ENCODE measurements around the gene LURAP1L. TPM values are rescaled to one million over a fixed set of nuclear protein-coding genes. Genes with fewer than 3 reads are reported as not detected.

LURAP1L gene
- total and polyA plus RNA-seq, 8 donors, result 6.5 to 21.1 (median 12.2) TPM

DNA sequence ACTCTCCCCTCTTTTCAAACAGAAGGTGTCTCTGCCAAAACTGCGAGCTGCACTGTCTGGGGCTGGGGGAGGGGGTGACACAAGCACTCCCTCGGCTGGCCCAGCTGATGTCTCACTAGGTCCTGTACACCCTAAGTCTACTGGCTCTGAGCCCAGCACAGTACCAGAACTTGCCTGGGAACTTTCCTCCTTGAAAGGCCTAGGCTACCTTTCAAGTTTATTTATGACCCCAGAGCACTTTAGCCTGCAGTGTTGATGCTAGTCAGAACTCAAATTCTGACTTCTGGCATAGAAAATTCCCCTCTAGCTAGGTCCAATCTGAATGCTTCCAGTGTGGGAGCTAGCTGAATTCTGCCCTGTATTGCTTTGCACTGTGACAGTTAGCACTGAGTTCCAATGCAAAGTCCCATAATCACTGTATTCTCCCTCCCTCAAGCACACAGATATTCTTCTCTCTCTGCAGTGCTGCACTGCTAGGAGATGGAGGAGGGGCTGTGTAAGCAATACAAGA, 10.5 kb downstream of the LURAP1L start:
- intact Hi-C loops (cut with DNase I), result no loop called here
- ATAC-seq (peak; percentile 47 to 68 (median 54)), FAIRE-seq (no peak), DNase-seq (peak in 4 of 6 donors; percentile 24 to 39 (median 34))
- WGBS, 2 donors, result 35 to 54% methylated on average over 2 of the region's 2 CpGs
- TF ChIP-seq, protein P1, sequence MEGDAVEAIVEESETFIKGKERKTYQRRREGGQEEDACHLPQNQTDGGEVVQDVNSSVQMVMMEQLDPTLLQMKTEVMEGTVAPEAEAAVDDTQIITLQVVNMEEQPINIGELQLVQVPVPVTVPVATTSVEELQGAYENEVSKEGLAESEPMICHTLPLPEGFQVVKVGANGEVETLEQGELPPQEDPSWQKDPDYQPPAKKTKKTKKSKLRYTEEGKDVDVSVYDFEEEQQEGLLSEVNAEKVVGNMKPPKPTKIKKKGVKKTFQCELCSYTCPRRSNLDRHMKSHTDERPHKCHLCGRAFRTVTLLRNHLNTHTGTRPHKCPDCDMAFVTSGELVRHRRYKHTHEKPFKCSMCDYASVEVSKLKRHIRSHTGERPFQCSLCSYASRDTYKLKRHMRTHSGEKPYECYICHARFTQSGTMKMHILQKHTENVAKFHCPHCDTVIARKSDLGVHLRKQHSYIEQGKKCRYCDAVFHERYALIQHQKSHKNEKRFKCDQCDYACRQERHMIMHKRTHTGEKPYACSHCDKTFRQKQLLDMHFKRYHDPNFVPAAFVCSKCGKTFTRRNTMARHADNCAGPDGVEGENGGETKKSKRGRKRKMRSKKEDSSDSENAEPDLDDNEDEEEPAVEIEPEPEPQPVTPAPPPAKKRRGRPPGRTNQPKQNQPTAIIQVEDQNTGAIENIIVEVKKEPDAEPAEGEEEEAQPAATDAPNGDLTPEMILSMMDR (IDR thresholded peaks at IDR 0.05), result no peak
- no peaks in the 10 kb centered on the region for H3K9me3 ChIP-seq
- H3K27ac ChIP-seq, result peak overlapping the region; percentile 54 to 90 (median 62)
- peaks cover 9 to 16% (median 14%) of the 10 kb centered on the region in 3 donors for H3K4me1 ChIP-seq
- no peaks in the 10 kb centered on the region for H3K27me3 ChIP-seq
- H3K4me3 ChIP-seq, result no peak overlapping the region
- H3K36me3 ChIP-seq, result no peaks in the 10 kb centered on the region

DNA sequence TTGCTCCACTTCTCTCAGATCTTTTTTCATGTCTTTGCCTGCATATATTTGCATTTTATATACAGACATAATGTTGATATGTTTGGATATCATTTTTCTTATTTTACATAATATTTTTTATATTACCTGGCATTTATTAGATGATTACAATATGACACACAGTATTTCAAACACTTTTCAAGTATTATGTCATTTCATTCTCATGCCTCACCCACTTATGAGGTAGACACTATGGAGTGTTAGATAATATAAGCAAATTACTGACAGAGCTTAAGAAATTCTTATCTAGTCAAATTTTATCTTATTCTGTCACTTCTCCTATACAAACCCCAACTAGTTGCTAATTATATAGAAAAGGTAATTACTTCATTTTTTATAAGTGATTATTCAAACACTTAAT, 11.1 kb downstream of the LURAP1L start:
- peaks cover 9 to 16% (median 14%) of the 10 kb centered on the region in 3 donors for H3K4me1 ChIP-seq
- TF ChIP-seq, protein P1 (IDR thresholded peaks at IDR 0.05), result no peak
- no peaks in the 10 kb centered on the region for H3K36me3 ChIP-seq
- ATAC-seq, result no peak
- H3K27ac ChIP-seq, result peak overlapping the region in 1 of 4 donors; percentile 90
- FAIRE-seq, result peak; percentile 51
- H3K9me3 ChIP-seq, result no peaks in the 10 kb centered on the region
- no peak overlapping the region for H3K4me3 ChIP-seq
- H3K27me3 ChIP-seq, result no peaks in the 10 kb centered on the region
- intact Hi-C loops (cut with DNase I), result no loop called here
- no peak for DNase-seq

DNA sequence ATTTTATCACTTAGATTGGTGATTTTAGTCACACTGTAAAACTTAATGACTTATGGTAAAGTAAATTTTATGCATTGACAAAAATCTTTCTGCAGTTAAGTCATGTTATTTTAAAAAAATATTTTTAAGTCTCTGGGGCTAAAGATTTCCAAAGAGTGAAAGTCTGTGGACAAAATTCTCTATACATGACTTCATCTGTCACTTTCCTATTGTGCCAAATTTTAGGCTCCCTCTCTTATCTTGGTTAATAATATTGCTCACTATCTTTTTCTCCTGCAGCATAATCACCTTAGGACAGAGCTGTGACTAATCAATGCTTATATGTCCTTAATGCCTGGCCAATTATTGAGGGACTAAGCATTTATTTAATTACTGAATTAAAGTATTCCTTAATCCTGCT, 15.2 kb downstream of the LURAP1L start:
- Histone ChIP-seq H3K36me3 (no peaks in the 10 kb centered on the region), H3K9me3 (no peaks in the 10 kb centered on the region), H3K27ac (peak overlapping the region in 1 of 4 donors; percentile 5), H3K4me3 (no peak overlapping the region), H3K27me3 (no peaks in the 10 kb centered on the region), H3K4me1 (peaks cover 5 to 26% (median 25%) of the 10 kb centered on the region in 3 donors)
- TF ChIP-seq, protein P1 (IDR thresholded peaks at IDR 0.05), result no peak
- ATAC-seq (no peak), FAIRE-seq (no peak), DNase-seq (no peak)
- intact Hi-C loops (cut with DNase I), result no loop called here

DNA sequence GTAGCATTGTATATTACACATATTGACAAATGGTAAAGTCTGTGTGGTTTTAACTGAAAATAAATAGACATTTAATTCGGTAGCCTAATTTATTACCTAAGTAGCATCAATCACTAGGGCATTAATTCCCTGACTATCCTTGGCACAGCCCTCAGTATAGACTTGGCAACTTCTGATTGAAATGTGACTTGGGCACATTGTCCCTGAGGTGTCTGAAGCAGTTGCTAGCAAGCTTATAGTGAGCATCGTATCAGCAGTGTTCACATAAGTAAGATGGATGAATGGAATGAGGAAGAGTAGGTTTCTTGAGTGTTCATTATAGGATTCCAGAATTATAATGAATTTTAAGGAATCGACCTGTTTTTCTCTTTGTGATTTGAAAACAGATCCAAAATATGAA, 16.1 kb downstream of the LURAP1L start:
- no peak for ATAC-seq
- TF ChIP-seq, protein P1 (IDR thresholded peaks at IDR 0.05), result no peak
- intact Hi-C loops (cut with DNase I), result no loop called here
- 46 to 47% methylated on average over 3 of the region's 3 CpGs for WGBS, 2 donors
- no peak for DNase-seq
- FAIRE-seq, result no peak
- Histone ChIP-seq H3K36me3 (no peaks in the 10 kb centered on the region), H3K9me3 (no peaks in the 10 kb centered on the region), H3K4me1 (peaks cover 0 to 29% (median 19%) of the 10 kb centered on the region in 3 donors), H3K27ac (no peak overlapping the region), H3K27me3 (no peaks in the 10 kb centered on the region), H3K4me3 (no peak overlapping the region)

DNA sequence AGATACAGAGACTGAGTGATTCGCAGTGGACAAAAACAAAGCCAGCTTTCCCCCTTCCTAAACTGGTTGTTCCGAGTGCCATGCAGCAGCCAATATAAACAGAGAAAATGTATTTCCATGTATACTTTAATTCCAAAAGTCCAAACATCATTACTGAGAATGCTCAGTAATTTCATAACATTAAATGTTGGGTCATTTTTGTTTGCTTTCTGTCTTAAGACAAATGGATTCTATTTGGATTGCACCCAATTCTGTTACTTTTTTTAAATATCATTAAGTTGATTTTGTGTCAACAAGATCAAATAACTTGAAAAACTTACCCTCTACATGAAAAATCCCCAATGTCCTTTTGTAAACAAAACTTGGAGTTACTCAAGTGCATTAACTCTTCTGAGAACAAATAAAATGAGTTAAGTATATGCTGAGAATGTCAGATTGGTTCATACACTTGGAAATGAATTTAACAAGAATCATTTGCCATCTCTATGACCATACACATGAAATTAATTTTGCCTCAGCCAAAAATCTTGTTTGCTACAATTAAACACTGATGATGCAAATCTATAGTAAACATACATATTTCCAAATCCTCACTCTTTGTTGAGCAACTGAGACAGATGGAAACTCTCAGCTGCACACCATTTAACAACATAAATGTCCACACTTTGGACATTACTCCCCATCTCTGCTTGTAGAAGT, 19.4 kb downstream of the LURAP1L start:
- H3K9me3 ChIP-seq, result no peaks in the 10 kb centered on the region
- H3K27me3 ChIP-seq, result no peaks in the 10 kb centered on the region
- H3K27ac ChIP-seq, result peak overlapping the region in 1 of 4 donors; percentile 15
- FAIRE-seq (peak; percentile 37), DNase-seq (no peak), ATAC-seq (peak; percentile 31 to 61 (median 53))
- H3K4me3 ChIP-seq, result no peak overlapping the region
- 10 to 13% methylated on average over 2 of the region's 2 CpGs for WGBS, 2 donors
- intact Hi-C loops (cut with DNase I), result no loop called here
- H3K4me1 ChIP-seq, result peaks cover 0 to 34% (median 17%) of the 10 kb centered on the region in 3 donors
- no peaks in the 10 kb centered on the region for H3K36me3 ChIP-seq
- TF ChIP-seq, protein P1 (IDR thresholded peaks at IDR 0.05), result no peak

Measured in pancreas (tissue), 10 donors.